Activated naive CD8-positive, alpha-beta T cell (primary cell): ENCODE results near the gene RPRML.
A peak's percentile ranks its signal among the peaks of the same experiment; 100 is the strongest.

Source experiments
- H3K27ac Mint-ChIP-seq: one replicate; pipeline ENCODE4 v1.8.0; 2021; ENCODE audit warnings: mixed read lengths
- H3K27me3 Mint-ChIP-seq: one replicate; pipeline ENCODE4 v1.8.0; 2021; ENCODE audit warnings: mixed read lengths
- H3K36me3 Mint-ChIP-seq: one replicate; pipeline ENCODE4 v1.8.0; 2021; ENCODE audit warnings: mixed read lengths
- H3K4me1 Mint-ChIP-seq: one replicate; pipeline ENCODE4 v1.8.0; 2021; ENCODE audit warnings: low read depth, mixed read lengths
- H3K4me3 Mint-ChIP-seq: one replicate; pipeline ENCODE4 v1.8.0; 2021; ENCODE audit warnings: mild to moderate bottlenecking, mixed read lengths
- H3K9me3 Mint-ChIP-seq: one replicate; pipeline ENCODE4 v1.8.0; 2021; ENCODE audit warnings: low read depth, mixed read lengths

Gene RPRML

GRCh38 chr17:46984341-46984740 lies 5.3 kb upstream of the RPRML start:
- Mint-ChIP-seq H3K4me3 (no peak overlapping the region), H3K27ac (no peak overlapping the region), H3K9me3 (no peaks in the 10 kb centered on the region), H3K36me3 (peaks cover 3% of the 10 kb centered on the region), H3K27me3 (peaks cover 3% of the 10 kb centered on the region), H3K4me1 (peaks cover 2% of the 10 kb centered on the region)

- H3K27ac Mint-ChIP-seq = no peak overlapping the region
- no peaks in the 10 kb centered on the region for H3K9me3 Mint-ChIP-seq
- peaks cover 3% of the 10 kb centered on the region for H3K27me3 Mint-ChIP-seq
- peaks cover 3% of the 10 kb centered on the region for H3K36me3 Mint-ChIP-seq
- H3K4me3 Mint-ChIP-seq = no peak overlapping the region
- H3K4me1 Mint-ChIP-seq = peaks cover 2% of the 10 kb centered on the region
Observed at GRCh38 chr17:46983782-46984181, 4.7 kb upstream of the RPRML start.

DNA sequence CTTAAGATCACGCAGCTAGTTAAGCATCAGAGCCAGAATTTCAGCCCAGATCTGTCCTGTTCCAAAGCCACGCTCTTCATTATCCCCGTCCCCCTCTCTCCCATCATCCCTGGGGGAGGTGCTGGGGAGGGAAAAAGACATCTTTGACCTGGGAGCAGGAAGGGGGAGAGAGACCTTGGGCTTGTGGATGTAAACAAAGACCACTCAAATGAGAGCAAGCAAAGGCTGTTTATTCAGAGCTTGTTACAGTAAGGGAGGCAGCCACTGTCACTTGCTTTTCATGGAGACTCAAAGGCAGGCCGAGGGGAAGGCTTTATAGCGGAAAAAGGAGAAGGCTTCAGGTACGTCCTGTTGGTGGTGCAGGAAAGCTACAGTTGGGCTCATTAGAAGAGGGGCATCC lies 3.5 kb upstream of the RPRML start:
- no peak overlapping the region for H3K27ac Mint-ChIP-seq
- peaks cover 10% of the 10 kb centered on the region for H3K27me3 Mint-ChIP-seq
- H3K36me3 Mint-ChIP-seq = peaks cover 3% of the 10 kb centered on the region
- peaks cover 8% of the 10 kb centered on the region for H3K4me1 Mint-ChIP-seq
- H3K4me3 Mint-ChIP-seq = no peak overlapping the region
- no peaks in the 10 kb centered on the region for H3K9me3 Mint-ChIP-seq

- Mint-ChIP-seq H3K9me3 (no peaks in the 10 kb centered on the region), H3K4me1 (peaks cover 8% of the 10 kb centered on the region), H3K27me3 (peaks cover 16% of the 10 kb centered on the region), H3K4me3 (peak overlapping the region; percentile 90), H3K36me3 (peaks cover 10% of the 10 kb centered on the region), H3K27ac (no peak overlapping the region)
Observed at GRCh38 chr17:46978489-46979146, 435 bp downstream of the RPRML start.

DNA sequence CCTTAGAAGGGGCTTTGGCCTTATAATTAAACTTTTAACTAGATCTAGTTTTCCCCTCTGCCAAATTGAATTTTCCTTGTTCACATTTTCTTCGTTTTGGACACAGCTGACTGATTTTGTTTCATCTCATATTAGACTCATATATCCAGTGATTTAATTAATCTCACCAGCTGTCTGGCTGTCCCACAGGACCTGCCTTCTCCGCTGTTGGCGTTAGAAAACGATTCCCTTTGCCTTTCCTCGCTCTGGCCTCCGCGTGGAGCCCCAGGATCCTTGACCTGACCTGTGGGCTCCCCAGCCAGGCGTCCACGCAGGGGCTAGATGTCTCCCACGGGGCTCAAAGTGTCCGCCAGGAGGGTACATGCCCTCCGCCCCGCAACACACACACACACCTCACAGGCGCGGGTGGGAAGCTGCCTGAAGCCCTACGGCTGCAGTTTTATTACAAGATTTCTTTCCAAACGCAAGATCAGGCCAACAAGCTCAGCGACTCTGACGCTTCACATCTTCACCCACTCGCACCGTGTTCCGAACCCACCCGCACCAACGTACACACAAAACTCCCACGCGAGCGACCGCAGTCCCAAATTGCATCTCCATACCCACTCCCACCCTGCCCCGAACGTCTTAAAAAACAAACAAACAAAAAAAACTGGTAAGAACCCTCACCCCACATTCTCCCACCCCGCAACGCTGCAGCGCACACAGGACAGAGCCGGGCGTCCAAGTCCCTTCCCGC lies 1.1 kb downstream of the RPRML start:
- H3K4me3 Mint-ChIP-seq = peak overlapping the region; percentile 90
- H3K9me3 Mint-ChIP-seq = no peaks in the 10 kb centered on the region
- H3K27ac Mint-ChIP-seq = no peak overlapping the region
- H3K4me1 Mint-ChIP-seq = peaks cover 8% of the 10 kb centered on the region
- peaks cover 16% of the 10 kb centered on the region for H3K27me3 Mint-ChIP-seq
- peaks cover 13% of the 10 kb centered on the region for H3K36me3 Mint-ChIP-seq

DNA sequence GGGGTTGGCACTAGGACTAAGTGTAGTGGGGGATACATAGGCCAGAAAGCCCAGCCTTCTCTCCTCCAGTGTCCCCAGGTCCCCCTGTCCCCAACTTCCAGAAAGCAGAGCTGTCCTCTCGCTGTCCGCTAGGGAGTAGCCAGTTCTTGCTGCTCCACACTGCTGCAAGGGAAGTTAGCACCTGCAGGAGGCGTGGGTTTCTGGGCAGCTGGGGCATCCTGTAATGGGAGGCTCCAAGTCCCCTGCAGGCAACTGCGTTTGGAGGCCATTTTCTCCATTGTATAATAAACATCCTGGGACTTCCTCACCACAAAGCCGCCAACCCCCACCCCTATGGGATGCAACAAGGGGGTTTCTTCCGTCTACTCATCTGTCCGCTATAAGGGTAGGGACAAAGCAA lies 1.7 kb downstream of the RPRML start:
- peak overlapping the region; percentile 90 for H3K4me3 Mint-ChIP-seq

DNA sequence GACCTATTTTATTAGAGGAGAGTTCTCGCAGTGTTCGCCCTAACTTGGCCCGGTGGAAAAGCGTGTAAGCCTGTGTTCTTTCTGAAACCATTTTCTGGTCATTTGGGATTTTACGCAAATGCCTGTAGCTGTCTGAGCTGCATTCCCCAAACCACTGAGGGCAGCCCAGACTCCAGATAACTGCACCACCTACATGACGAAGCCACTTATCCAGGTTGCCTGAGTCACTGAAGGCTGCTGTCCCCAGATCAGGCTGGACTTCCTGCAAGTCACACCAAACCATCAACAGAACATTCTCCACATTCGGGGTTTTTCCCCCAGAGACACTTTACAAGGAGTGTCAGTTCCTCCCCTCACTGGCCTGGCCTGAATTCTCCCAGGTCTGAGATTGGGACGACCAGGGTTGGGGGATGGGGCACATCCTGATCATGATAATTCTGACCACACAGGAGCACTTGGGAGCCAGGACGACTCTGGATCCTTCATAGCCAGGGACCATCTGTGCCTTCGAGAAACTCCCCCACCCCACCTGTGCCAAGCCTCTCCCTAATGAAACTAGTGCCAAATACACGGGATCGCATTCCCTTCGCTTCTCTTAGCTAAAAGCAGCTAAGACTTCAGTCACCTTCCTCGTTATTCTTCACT lies 2.3 kb downstream of the RPRML start:
- Mint-ChIP-seq H3K36me3 (peaks cover 13% of the 10 kb centered on the region), H3K27me3 (peaks cover 16% of the 10 kb centered on the region), H3K9me3 (no peaks in the 10 kb centered on the region), H3K27ac (no peak overlapping the region), H3K4me3 (peak overlapping the region; percentile 40), H3K4me1 (peaks cover 8% of the 10 kb centered on the region)

More for the DNA sequence above, 1.7 kb downstream of the RPRML start:
- Mint-ChIP-seq H3K9me3 (no peaks in the 10 kb centered on the region), H3K27me3 (peaks cover 16% of the 10 kb centered on the region), H3K36me3 (peaks cover 13% of the 10 kb centered on the region), H3K4me1 (peaks cover 8% of the 10 kb centered on the region), H3K27ac (no peak overlapping the region)

DNA sequence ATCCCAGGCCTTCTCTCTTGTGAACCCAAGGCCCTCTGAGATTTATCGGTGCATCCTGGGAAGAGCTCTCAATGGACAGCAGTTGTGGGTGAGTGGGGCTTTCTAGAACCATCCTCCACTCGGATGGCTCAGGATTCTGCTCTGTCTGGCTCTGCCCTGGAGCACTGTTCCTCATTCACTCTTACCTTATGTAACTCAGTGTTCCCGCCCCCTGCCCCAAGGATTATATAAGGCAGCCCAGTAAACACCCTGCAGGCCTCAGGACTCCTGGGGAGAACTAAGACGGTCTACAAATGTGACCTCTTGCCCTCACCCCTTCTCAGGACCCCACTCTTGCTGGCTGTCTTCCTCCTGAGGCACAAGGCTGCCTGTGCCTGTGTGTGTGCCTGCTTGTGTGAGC lies 3.8 kb downstream of the RPRML start:
- no peak overlapping the region for H3K27ac Mint-ChIP-seq
- no peaks in the 10 kb centered on the region for H3K9me3 Mint-ChIP-seq
- H3K4me3 Mint-ChIP-seq = no peak overlapping the region
- peaks cover 13% of the 10 kb centered on the region for H3K36me3 Mint-ChIP-seq
- H3K27me3 Mint-ChIP-seq = peaks cover 16% of the 10 kb centered on the region
- H3K4me1 Mint-ChIP-seq = peaks cover 8% of the 10 kb centered on the region

DNA sequence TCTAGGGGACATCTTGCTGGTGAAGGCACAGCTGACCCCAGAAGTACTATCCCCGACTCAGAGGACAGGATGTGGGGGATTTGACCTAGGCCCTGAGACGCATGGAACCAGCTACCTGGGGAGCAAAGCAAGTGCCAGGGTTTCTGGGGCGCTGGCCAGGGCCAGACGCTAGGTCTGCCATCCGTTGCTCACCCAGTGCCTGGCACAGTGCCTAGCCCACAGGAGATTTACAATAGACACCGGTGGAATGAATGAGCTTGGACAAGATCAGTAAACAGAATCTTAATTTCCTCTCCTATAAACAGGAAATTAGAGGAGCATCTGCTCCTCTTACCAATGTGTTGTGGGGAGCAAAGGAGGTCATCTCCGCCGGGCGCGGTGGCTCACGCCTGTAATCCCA lies 5.0 kb downstream of the RPRML start:
- no peak overlapping the region for H3K27ac Mint-ChIP-seq
- no peaks in the 10 kb centered on the region for H3K9me3 Mint-ChIP-seq
- no peak overlapping the region for H3K4me3 Mint-ChIP-seq
- H3K4me1 Mint-ChIP-seq = peaks cover 7% of the 10 kb centered on the region
- peaks cover 16% of the 10 kb centered on the region for H3K36me3 Mint-ChIP-seq
- peaks cover 13% of the 10 kb centered on the region for H3K27me3 Mint-ChIP-seq

DNA sequence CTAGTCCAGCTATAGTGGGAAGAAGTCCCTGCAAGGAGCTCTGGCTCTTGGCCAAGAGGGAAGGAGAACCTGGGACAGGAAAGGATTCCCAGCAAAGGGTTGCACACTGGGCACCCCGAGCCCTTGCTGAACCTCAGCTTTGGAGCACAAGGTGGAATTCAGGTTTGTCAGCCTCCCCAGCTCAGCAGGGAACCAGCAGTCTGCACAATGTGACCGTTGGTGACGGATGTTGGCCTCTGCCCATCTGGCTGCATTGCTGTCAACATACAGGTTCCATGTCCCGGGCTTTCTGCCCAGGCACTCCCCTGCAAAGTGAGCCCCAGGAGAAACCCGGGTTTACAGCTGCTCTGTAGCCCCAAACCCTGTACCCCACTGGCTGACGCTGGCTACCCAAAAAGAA lies 6.7 kb downstream of the RPRML start:
- no peak overlapping the region for H3K27ac Mint-ChIP-seq
- peaks cover 6% of the 10 kb centered on the region for H3K27me3 Mint-ChIP-seq
- no peak overlapping the region for H3K4me3 Mint-ChIP-seq
- H3K9me3 Mint-ChIP-seq = no peaks in the 10 kb centered on the region
- no peaks in the 10 kb centered on the region for H3K4me1 Mint-ChIP-seq
- peaks cover 22% of the 10 kb centered on the region for H3K36me3 Mint-ChIP-seq

DNA sequence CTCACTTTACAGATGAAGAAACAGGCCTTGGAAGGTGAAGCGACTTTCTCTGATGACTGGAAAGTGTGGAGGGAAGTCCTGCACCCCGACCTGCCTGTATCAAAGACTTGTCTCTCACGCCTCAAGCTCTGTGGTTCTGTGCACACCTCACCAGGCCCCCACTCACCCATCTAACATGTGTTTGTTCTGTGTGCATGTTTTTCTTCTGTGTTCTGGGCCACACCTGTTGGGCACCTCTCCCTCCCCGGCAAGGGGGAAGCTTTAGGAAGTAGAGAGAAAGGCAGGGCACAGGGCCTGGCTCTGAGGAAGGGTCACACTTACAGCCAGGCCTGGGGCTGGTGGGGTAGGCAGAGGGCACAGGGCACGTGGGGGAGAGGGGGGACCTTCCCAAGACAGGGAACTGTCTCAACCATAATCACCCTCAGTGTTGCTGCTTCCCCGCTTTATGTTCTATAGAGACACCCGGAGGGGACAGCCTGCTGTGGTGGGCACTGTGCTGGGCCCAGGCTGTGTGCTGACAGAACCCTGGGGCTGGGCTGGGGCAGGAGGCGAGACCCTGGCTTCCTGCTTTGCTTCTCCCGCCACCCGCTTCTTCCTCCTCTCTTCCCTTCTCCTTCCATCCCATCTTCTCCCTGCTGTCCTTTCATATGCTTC lies 7.3 kb downstream of the RPRML start:
- H3K27me3 Mint-ChIP-seq = peaks cover 6% of the 10 kb centered on the region
- no peak overlapping the region for H3K4me3 Mint-ChIP-seq
- peaks cover 28% of the 10 kb centered on the region for H3K36me3 Mint-ChIP-seq
- no peaks in the 10 kb centered on the region for H3K4me1 Mint-ChIP-seq
- no peaks in the 10 kb centered on the region for H3K9me3 Mint-ChIP-seq
- no peak overlapping the region for H3K27ac Mint-ChIP-seq

DNA sequence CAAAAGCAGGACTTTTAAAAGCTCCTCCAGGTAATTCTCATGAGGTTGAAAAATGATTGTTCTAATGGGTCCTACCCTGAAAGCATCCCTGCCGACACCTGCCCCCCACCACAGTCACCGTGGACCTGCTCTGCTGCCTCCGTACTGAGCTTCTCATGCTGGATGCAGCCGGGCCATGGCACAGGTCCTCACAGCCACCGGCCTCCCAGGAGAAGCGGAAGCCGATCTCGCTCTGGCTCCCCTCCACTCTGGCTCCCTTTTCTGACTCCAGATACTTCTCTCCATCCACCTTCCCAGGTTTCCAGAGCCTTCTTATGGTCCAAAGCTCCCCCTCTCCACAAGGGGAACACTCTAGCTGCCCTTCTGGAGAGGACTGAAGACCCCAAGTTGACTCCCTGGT lies 10.2 kb downstream of the RPRML start:
- no peaks in the 10 kb centered on the region for H3K9me3 Mint-ChIP-seq
- H3K27me3 Mint-ChIP-seq = no peaks in the 10 kb centered on the region
- H3K4me1 Mint-ChIP-seq = no peaks in the 10 kb centered on the region
- H3K27ac Mint-ChIP-seq = no peak overlapping the region
- H3K4me3 Mint-ChIP-seq = no peak overlapping the region
- H3K36me3 Mint-ChIP-seq = peaks cover 24% of the 10 kb centered on the region

DNA sequence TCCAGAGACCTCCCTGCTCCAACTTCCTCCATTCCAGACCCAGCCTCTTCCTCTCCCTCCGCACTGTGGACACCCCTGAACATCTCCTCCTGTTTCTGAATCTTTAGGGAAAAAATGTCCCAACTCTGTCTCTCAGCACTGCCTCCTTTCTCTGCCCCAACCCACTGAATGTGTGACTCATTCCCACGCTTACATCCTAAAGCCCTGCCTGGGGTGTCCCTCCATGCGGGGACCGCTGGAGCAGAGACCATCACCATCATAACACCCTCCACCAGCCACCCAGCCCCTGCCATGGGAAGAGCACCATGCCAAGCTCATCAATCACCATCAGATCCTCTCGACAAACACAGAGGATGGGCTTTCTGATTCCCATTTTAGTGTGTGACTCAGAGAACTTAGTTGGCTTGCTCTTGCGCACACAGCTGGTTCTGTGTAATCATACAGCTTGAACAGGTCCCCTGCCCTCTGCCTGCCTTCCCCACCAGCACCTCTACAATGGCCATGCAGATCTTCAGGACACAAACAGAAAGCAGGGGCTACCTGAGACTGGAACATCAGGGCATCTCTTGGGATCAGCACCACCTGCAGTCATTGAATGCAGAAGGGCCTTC lies 10.7 kb downstream of the RPRML start:
- Mint-ChIP-seq H3K27ac (no peak overlapping the region), H3K4me3 (no peak overlapping the region), H3K36me3 (peaks cover 22% of the 10 kb centered on the region), H3K9me3 (no peaks in the 10 kb centered on the region), H3K4me1 (no peaks in the 10 kb centered on the region), H3K27me3 (no peaks in the 10 kb centered on the region)

DNA sequence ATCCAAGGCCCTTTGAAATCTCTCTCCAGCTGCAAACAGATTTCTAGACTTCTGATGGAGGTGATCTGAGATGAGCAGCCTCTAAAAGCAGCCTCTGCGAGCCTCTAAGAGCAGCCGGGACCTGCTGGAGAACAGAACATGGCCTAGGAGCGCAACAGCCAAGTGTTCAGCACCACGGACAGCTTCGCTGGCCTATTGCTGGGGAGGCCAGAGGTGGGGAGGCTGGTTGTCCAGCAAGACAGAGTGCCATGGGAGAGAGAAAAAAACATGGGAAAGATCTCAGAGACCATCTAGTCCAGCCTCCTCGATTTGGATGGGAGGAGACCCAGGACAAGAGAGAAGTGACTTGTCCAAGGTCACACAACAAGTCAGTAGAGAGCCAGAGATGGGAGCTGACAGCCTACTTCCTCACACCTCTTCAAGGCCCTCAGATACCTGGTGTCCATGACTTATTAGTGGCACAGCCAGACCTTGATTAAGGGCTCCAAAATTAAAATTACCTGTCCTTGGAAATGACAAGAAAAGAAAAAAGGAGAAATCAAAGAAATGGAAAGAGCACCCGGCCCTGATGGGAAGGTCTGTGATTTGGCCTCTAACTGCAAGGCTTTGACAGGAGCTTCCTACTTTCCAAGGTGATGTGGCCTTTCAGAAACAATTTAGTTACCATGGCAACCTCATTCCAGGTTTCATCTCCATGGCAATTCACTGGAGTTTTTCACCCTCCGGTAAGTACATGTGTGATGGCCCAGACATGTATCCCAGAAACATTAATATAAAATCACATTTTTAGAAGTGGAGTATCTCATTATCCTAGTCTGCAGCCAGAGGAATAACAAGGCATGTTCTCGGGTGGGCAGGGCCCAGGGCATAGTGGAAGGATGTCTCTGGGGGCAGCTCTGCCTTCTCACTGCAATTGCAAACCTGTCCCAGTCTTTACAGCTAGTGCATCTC lies 14.5 kb downstream of the RPRML start:
- H3K9me3 Mint-ChIP-seq = no peaks in the 10 kb centered on the region

More for the DNA sequence above, 14.5 kb downstream of the RPRML start:
- Mint-ChIP-seq H3K4me3 (no peak overlapping the region), H3K27ac (no peak overlapping the region), H3K27me3 (no peaks in the 10 kb centered on the region), H3K4me1 (peaks cover 3% of the 10 kb centered on the region), H3K36me3 (peaks cover 25% of the 10 kb centered on the region)
